ENCODE measurements around the gene MTMR2. TPM values are rescaled to one million over a fixed set of nuclear protein-coding genes. Genes with fewer than 3 reads are reported as not detected.

MTMR2 gene
- total and polyA plus RNA-seq, 2 of the 13 experiments (the other 11 are each of a cell fraction or from before 2014, with no cell fraction given), result 12.7 to 22.3 TPM

DNA sequence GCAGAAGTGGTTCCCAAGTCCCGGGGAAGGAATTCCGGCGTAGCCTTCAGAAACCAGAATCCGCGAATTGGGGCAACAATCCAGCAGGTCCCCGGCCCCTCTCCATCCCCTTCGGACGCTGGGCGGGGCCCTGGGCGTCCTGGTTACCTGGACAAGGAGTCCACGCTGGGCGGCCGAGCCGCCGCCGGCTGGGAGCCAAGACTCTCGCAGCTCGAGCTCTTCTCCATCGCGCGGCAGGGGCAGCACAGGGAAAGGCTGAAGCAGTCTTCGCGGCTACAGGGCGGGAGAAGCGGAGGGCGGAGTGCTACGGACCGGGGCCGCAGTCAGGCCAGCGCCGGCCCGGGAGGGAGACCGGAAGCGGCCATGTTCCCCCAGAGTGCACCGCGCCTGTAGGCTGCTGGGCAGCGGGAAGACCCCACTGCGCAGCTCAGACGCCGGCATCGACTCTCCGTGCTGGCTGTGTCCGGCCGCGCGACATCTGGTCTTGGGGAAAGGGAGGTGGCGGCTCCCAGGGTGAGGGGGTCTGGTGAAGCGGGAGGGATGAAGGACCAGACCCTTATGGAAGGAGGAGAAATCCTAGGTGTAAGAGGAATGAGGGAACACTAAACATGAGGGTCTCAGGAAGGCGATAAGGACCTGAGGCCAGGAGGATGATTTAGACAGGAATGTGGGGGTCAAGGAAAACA is at the start of gene MTMR2 (continued):
- TF ChIP-seq TBP (CRISPR knock-in tag; IDR thresholded peaks at IDR 0.05) (no peak), ZFP90 (CRISPR knock-in tag; IDR thresholded peaks at IDR 0.05; ENCODE audit: borderline replicate concordance) (peak; percentile 53; the same call in 1 of the 2 replicates), MXD4 (CRISPR knock-in tag; IDR thresholded peaks at IDR 0.05) (peak; percentile 86), ZBTB3 (CRISPR knock-in tag; IDR thresholded peaks at IDR 0.05; ENCODE audit: borderline replicate concordance, low read depth) (0 out of 2 replicates have a peak, but pooled peaks have one; percentile 40), SSRP1 (CRISPR knock-in tag; IDR thresholded peaks at IDR 0.05) (no peak), ZNF17 (CRISPR knock-in tag; IDR thresholded peaks at IDR 0.05) (no peak), ATM (IDR thresholded peaks at IDR 0.05; ENCODE audit: borderline replicate concordance) (no peak), ZNF136 (CRISPR knock-in tag; IDR thresholded peaks at IDR 0.05; ENCODE audit: low read depth) (peak; percentile 75; the same call in 1 of the 2 replicates)
- TF ChIP-seq, protein P1, sequence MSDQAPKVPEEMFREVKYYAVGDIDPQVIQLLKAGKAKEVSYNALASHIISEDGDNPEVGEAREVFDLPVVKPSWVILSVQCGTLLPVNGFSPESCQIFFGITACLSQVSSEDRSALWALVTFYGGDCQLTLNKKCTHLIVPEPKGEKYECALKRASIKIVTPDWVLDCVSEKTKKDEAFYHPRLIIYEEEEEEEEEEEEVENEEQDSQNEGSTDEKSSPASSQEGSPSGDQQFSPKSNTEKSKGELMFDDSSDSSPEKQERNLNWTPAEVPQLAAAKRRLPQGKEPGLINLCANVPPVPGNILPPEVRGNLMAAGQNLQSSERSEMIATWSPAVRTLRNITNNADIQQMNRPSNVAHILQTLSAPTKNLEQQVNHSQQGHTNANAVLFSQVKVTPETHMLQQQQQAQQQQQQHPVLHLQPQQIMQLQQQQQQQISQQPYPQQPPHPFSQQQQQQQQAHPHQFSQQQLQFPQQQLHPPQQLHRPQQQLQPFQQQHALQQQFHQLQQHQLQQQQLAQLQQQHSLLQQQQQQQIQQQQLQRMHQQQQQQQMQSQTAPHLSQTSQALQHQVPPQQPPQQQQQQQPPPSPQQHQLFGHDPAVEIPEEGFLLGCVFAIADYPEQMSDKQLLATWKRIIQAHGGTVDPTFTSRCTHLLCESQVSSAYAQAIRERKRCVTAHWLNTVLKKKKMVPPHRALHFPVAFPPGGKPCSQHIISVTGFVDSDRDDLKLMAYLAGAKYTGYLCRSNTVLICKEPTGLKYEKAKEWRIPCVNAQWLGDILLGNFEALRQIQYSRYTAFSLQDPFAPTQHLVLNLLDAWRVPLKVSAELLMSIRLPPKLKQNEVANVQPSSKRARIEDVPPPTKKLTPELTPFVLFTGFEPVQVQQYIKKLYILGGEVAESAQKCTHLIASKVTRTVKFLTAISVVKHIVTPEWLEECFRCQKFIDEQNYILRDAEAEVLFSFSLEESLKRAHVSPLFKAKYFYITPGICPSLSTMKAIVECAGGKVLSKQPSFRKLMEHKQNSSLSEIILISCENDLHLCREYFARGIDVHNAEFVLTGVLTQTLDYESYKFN (CRISPR knock-in tag; conservative IDR thresholded peaks at IDR 0.05), result peak; percentile 37; the same call in 1 of the 2 replicates
- TF ChIP-seq, protein P2, sequence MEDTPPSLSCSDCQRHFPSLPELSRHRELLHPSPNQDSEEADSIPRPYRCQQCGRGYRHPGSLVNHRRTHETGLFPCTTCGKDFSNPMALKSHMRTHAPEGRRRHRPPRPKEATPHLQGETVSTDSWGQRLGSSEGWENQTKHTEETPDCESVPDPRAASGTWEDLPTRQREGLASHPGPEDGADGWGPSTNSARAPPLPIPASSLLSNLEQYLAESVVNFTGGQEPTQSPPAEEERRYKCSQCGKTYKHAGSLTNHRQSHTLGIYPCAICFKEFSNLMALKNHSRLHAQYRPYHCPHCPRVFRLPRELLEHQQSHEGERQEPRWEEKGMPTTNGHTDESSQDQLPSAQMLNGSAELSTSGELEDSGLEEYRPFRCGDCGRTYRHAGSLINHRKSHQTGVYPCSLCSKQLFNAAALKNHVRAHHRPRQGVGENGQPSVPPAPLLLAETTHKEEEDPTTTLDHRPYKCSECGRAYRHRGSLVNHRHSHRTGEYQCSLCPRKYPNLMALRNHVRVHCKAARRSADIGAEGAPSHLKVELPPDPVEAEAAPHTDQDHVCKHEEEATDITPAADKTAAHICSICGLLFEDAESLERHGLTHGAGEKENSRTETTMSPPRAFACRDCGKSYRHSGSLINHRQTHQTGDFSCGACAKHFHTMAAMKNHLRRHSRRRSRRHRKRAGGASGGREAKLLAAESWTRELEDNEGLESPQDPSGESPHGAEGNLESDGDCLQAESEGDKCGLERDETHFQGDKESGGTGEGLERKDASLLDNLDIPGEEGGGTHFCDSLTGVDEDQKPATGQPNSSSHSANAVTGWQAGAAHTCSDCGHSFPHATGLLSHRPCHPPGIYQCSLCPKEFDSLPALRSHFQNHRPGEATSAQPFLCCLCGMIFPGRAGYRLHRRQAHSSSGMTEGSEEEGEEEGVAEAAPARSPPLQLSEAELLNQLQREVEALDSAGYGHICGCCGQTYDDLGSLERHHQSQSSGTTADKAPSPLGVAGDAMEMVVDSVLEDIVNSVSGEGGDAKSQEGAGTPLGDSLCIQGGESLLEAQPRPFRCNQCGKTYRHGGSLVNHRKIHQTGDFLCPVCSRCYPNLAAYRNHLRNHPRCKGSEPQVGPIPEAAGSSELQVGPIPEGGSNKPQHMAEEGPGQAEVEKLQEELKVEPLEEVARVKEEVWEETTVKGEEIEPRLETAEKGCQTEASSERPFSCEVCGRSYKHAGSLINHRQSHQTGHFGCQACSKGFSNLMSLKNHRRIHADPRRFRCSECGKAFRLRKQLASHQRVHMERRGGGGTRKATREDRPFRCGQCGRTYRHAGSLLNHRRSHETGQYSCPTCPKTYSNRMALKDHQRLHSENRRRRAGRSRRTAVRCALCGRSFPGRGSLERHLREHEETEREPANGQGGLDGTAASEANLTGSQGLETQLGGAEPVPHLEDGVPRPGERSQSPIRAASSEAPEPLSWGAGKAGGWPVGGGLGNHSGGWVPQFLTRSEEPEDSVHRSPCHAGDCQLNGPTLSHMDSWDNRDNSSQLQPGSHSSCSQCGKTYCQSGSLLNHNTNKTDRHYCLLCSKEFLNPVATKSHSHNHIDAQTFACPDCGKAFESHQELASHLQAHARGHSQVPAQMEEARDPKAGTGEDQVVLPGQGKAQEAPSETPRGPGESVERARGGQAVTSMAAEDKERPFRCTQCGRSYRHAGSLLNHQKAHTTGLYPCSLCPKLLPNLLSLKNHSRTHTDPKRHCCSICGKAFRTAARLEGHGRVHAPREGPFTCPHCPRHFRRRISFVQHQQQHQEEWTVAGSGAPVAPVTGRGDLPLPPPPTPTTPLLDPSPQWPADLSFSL (CRISPR knock-in tag; IDR thresholded peaks at IDR 0.05), result no peak
- TF ChIP-seq, protein P3, sequence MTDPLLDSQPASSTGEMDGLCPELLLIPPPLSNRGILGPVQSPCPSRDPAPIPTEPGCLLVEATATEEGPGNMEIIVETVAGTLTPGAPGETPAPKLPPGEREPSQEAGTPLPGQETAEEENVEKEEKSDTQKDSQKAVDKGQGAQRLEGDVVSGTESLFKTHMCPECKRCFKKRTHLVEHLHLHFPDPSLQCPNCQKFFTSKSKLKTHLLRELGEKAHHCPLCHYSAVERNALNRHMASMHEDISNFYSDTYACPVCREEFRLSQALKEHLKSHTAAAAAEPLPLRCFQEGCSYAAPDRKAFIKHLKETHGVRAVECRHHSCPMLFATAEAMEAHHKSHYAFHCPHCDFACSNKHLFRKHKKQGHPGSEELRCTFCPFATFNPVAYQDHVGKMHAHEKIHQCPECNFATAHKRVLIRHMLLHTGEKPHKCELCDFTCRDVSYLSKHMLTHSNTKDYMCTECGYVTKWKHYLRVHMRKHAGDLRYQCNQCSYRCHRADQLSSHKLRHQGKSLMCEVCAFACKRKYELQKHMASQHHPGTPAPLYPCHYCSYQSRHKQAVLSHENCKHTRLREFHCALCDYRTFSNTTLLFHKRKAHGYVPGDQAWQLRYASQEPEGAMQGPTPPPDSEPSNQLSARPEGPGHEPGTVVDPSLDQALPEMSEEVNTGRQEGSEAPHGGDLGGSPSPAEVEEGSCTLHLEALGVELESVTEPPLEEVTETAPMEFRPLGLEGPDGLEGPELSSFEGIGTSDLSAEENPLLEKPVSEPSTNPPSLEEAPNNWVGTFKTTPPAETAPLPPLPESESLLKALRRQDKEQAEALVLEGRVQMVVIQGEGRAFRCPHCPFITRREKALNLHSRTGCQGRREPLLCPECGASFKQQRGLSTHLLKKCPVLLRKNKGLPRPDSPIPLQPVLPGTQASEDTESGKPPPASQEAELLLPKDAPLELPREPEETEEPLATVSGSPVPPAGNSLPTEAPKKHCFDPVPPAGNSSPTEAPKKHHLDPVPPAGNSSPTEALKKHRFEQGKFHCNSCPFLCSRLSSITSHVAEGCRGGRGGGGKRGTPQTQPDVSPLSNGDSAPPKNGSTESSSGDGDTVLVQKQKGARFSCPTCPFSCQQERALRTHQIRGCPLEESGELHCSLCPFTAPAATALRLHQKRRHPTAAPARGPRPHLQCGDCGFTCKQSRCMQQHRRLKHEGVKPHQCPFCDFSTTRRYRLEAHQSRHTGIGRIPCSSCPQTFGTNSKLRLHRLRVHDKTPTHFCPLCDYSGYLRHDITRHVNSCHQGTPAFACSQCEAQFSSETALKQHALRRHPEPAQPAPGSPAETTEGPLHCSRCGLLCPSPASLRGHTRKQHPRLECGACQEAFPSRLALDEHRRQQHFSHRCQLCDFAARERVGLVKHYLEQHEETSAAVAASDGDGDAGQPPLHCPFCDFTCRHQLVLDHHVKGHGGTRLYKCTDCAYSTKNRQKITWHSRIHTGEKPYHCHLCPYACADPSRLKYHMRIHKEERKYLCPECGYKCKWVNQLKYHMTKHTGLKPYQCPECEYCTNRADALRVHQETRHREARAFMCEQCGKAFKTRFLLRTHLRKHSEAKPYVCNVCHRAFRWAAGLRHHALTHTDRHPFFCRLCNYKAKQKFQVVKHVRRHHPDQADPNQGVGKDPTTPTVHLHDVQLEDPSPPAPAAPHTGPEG (CRISPR knock-in tag; IDR thresholded peaks at IDR 0.05), result 0 out of 2 replicates have a peak, but pooled peaks have one; percentile 74
- TF ChIP-seq, protein P4, sequence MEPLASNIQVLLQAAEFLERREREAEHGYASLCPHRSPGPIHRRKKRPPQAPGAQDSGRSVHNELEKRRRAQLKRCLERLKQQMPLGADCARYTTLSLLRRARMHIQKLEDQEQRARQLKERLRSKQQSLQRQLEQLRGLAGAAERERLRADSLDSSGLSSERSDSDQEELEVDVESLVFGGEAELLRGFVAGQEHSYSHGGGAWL (CRISPR knock-in tag; IDR thresholded peaks at IDR 0.05), result peak; percentile 96

Data from HepG2 (cell line).